Measurements from ENCODE around the gene TRIM7. TPM values are rescaled to one million over a fixed set of nuclear protein-coding genes. Genes with fewer than 3 reads are reported as not detected.
A peak's percentile ranks its signal among the peaks of the same experiment; 100 is the strongest.

Gene TRIM7
- total and polyA plus RNA-seq, 9 of the 15 experiments (the other 6 are each of a cell fraction or from before 2014, with no cell fraction given) = 2.6 to 14.9 (median 8.9) TPM

DNA sequence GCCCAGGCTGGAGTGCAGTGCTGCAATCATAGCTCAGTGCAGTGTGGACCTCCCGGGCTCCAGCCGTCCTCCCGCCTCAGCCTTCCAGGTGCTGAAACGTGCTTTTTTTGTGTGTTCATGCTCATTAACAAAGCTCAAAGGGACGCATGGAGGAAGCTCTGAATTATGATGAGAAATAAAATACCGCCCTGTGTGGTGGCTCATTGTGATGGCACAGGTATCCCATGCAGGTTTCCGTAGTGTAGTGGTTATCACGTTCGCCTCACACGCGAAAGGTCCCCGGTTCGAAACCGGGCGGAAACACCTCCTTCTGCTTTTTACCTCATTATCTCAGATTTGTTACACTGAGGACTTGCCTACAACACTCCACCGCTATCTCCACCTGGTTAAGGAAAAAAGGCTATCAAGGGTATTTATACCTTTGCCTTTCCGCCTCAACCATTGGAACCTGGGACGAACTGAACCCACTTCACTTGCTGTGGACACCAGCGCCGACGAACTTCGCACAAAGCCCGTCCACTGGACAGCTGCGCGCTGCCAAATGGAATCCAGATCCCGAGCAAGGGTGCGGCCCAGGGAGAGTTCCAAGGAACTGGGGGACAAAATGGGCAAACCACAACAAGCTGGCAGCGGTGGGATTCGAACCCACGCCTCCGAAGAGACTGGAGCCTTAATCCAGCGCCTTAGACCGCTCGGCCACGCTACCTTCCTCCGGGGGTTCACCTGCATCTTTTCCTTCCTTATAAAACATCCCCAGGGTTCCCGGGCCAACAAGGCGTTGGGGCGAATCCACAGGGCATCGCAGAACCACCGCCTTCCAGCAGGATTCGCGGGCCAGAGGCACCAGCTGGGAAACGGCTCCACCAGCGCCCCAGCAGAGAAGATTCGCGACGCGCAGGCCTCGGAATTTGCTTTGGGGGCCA, 31.3 kb downstream of the TRIM7 start (continued):
- TF ChIP-seq ZBTB11 (CRISPR knock-in tag; IDR thresholded peaks at IDR 0.05) = no peak
- TF ChIP-seq MAFK (IDR thresholded peaks at IDR 0.05; ENCODE audit: low read length) = no peak
- peak; percentile 53; the same call in 1 of the 2 replicates for TF ChIP-seq TFAP4 (CRISPR knock-in tag; IDR thresholded peaks at IDR 0.05; ENCODE audit: borderline replicate concordance)
- TF ChIP-seq RBM22 (IDR thresholded peaks at IDR 0.05; ENCODE audit: low read depth, low read length, poor library complexity, severe bottlenecking) = no peak
- TF ChIP-seq, protein P1, sequence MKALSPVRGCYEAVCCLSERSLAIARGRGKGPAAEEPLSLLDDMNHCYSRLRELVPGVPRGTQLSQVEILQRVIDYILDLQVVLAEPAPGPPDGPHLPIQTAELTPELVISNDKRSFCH (CRISPR knock-in tag; IDR thresholded peaks at IDR 0.05) = no peak
- TF ChIP-seq, protein P1 (tag; IDR thresholded peaks at IDR 0.05) = no peak
- no peak for TF ChIP-seq RAD51 (IDR thresholded peaks at IDR 0.05; ENCODE audit: borderline replicate concordance, low read depth)
- no peak for TF ChIP-seq FOS (IDR thresholded peaks at IDR 0.05; ENCODE audit: extremely low read depth, insufficient read length)
- no peak for TF ChIP-seq MYBL2 (IDR thresholded peaks at IDR 0.05; ENCODE audit: low read depth)
- TF ChIP-seq MYBL2 (CRISPR knock-in tag; IDR thresholded peaks at IDR 0.05; ENCODE audit: borderline replicate concordance) = no peak
- no peak for TF ChIP-seq MXI1 (IDR thresholded peaks at IDR 0.05; ENCODE audit: low read depth, low read length)
- peak; percentile 89 for TF ChIP-seq BCOR (IDR thresholded peaks at IDR 0.05)
- TF ChIP-seq, protein P2, sequence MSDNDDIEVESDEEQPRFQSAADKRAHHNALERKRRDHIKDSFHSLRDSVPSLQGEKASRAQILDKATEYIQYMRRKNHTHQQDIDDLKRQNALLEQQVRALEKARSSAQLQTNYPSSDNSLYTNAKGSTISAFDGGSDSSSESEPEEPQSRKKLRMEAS (CRISPR knock-in tag; IDR thresholded peaks at IDR 0.05) = peak; percentile 65
- TF ChIP-seq, protein P3, sequence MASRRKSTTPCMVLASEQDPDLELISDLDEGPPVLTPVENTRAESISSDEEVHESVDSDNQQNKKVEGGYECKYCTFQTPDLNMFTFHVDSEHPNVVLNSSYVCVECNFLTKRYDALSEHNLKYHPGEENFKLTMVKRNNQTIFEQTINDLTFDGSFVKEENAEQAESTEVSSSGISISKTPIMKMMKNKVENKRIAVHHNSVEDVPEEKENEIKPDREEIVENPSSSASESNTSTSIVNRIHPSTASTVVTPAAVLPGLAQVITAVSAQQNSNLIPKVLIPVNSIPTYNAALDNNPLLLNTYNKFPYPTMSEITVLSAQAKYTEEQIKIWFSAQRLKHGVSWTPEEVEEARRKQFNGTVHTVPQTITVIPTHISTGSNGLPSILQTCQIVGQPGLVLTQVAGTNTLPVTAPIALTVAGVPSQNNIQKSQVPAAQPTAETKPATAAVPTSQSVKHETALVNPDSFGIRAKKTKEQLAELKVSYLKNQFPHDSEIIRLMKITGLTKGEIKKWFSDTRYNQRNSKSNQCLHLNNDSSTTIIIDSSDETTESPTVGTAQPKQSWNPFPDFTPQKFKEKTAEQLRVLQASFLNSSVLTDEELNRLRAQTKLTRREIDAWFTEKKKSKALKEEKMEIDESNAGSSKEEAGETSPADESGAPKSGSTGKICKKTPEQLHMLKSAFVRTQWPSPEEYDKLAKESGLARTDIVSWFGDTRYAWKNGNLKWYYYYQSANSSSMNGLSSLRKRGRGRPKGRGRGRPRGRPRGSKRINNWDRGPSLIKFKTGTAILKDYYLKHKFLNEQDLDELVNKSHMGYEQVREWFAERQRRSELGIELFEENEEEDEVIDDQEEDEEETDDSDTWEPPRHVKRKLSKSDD (conservative IDR thresholded peaks at IDR 0.05; ENCODE audit: low read length) = no peak
- TF ChIP-seq PTBP1 (IDR thresholded peaks at IDR 0.05; ENCODE audit: low read depth, low read length) = no peak
- no peak for TF ChIP-seq ARHGAP35 (IDR thresholded peaks at IDR 0.05; ENCODE audit: partially characterized antibody)
- peak; percentile 50 to 52; a peak in 2 of 4 replicates for TF ChIP-seq MNT (conservative IDR thresholded peaks at IDR 0.05)
